Nephron progenitor cell (in vitro differentiated cells): Measurements from ENCODE around the gene DPP10.

Experiments used
- DNase-seq: peaks from one replicate; pipeline ENCODE4 v3.0.0; 2021
- H3K27ac Mint-ChIP-seq: 2 replicates; pipeline ENCODE4 v1.8.0; 2021; ENCODE audit warnings: mild to moderate bottlenecking, moderate library complexity, mixed read lengths
- H3K27me3 Mint-ChIP-seq: 2 replicates; pipeline ENCODE4 v1.8.0; 2021; ENCODE audit warnings: mild to moderate bottlenecking, low read depth, mixed read lengths; ENCODE audit not compliant: poor library complexity
- H3K36me3 Mint-ChIP-seq: 2 replicates; pipeline ENCODE4 v1.8.0; 2021; ENCODE audit warnings: low read depth, mixed read lengths
- H3K4me1 Mint-ChIP-seq: 2 replicates; pipeline ENCODE4 v1.8.0; 2021; ENCODE audit warnings: mixed read lengths
- H3K4me3 Mint-ChIP-seq: 2 replicates; pipeline ENCODE4 v1.8.0; 2021; ENCODE audit warnings: mild to moderate bottlenecking, moderate library complexity, mixed read lengths
- H3K9me3 Mint-ChIP-seq: 2 replicates; pipeline ENCODE4 v1.8.0; 2021; ENCODE audit warnings: mild to moderate bottlenecking, moderate library complexity, mixed read lengths
- TF ChIP-seq, protein P1 (sequence below): fragments of 200-600 bp; sonication (generic); IDR thresholded peaks from 2 replicates; pipeline ENCODE4 v1.5.0; 2021; ENCODE audit warnings: antibody characterized with exemption

DPP10 gene

DNA sequence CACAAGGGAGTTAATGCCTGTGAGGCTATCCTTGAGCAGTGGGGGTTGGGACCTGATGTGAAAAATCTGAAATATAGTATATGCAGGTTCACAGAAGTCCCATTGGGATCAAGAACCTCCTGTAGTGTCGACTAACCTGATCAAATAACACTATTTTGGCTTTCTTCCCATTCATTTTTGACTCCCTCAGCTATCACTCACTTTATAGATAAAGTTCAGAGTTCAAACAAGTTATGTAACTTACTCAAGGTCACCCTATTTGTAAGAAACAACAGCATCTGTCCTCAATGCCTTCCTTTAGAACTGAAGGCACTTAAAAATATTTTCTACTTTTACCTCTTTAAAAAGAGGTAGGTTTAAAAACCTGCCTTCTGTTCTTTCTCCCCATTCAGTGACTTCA, 341.6 kb downstream of the DPP10 start:
- Mint-ChIP-seq H3K9me3 (no peaks in the 10 kb centered on the region), H3K27ac (no peak overlapping the region), H3K4me3 (no peak overlapping the region), H3K27me3 (no peaks in the 10 kb centered on the region), H3K4me1 (peaks cover 9% of the 10 kb centered on the region), H3K36me3 (no peaks in the 10 kb centered on the region)
- DNase-seq: no peak
- TF ChIP-seq, protein P1, sequence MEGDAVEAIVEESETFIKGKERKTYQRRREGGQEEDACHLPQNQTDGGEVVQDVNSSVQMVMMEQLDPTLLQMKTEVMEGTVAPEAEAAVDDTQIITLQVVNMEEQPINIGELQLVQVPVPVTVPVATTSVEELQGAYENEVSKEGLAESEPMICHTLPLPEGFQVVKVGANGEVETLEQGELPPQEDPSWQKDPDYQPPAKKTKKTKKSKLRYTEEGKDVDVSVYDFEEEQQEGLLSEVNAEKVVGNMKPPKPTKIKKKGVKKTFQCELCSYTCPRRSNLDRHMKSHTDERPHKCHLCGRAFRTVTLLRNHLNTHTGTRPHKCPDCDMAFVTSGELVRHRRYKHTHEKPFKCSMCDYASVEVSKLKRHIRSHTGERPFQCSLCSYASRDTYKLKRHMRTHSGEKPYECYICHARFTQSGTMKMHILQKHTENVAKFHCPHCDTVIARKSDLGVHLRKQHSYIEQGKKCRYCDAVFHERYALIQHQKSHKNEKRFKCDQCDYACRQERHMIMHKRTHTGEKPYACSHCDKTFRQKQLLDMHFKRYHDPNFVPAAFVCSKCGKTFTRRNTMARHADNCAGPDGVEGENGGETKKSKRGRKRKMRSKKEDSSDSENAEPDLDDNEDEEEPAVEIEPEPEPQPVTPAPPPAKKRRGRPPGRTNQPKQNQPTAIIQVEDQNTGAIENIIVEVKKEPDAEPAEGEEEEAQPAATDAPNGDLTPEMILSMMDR: no peak

DNA sequence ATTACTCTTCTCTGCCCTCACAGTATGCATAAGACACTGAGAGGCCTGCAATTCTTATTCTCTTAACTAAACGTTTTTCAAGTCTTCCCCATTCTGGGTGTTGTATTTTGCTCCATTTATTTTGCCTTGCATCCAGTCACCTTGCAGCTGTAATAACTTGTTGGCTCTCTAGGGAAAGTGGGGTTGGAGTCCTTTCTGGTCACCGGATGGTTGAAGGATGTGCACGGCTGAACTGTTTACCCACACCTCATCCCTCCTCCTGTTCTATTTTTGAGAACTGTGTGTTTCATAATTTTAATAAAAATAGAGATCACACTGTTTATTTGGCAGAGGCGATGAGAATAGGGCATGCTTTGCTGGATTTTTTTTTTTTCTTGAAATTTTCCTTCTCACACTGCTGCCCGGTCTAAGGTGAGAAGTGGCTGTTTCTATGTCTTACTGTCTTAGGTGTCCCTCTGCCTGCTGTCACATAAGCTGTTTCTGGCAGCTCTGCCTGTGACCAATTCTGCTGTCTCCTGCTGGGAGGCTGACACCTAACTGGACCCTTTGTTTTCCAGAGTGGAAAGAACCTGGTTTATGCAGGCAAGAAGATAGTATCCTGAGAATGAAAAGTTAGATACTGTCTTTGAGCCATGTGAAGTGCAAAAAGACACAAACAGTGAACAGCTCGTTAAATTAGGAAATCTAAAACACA, 342.6 kb downstream of the DPP10 start:
- Mint-ChIP-seq H3K9me3 (no peaks in the 10 kb centered on the region), H3K36me3 (no peaks in the 10 kb centered on the region), H3K4me3 (no peak overlapping the region), H3K27me3 (no peaks in the 10 kb centered on the region), H3K4me1 (peaks cover 9% of the 10 kb centered on the region), H3K27ac (no peak overlapping the region)
- TF ChIP-seq, protein P1: no peak
- DNase-seq: no peak

DNA sequence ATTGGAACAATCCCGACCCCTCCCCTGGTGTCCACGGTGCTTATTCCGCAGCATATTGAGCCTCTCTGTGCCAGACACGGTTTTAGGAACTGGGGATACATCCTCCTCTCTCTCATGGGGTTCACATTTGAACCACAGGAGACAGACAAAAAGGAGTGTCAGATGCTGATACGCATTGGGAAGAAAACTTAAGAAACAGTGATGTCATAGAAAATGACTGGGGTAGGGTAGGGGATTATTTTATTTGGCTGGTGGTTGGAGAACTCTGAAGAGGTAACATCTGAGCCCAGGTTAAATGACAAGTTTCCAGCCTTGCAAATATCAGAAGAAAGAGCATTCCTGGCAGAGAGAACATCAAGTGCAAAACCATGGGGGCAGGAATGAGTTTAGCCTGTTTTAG, 344.5 kb downstream of the DPP10 start:
- H3K4me3 Mint-ChIP-seq: no peak overlapping the region
- TF ChIP-seq, protein P1: no peak
- H3K4me1 Mint-ChIP-seq: peaks cover 9% of the 10 kb centered on the region
- no peaks in the 10 kb centered on the region for H3K36me3 Mint-ChIP-seq
- H3K27ac Mint-ChIP-seq: no peak overlapping the region
- H3K9me3 Mint-ChIP-seq: no peaks in the 10 kb centered on the region
- no peak for DNase-seq
- no peaks in the 10 kb centered on the region for H3K27me3 Mint-ChIP-seq

DNA sequence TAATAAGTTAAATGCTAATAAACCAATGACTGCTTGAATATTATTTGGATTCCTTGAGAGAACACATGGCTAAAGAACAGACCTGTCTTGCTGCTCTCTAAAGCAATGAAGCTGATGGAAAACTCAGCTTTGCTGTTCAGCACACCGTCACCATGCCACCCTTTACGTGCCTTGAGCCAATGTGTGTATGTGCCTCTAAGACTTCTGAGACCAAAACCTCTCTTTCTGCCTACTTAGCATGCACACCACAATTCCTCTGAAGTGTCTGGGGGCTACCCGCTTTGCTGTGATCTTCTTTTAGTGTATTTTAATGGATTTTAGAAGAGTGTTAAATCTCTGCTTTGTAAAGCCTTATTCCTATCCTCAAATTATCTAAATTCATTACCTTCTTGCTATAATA, 345.0 kb downstream of the DPP10 start:
- TF ChIP-seq, protein P1: no peak
- Mint-ChIP-seq H3K4me3 (no peak overlapping the region), H3K9me3 (no peaks in the 10 kb centered on the region), H3K4me1 (peaks cover 9% of the 10 kb centered on the region), H3K27ac (no peak overlapping the region), H3K36me3 (no peaks in the 10 kb centered on the region), H3K27me3 (no peaks in the 10 kb centered on the region)
- no peak for DNase-seq

DNA sequence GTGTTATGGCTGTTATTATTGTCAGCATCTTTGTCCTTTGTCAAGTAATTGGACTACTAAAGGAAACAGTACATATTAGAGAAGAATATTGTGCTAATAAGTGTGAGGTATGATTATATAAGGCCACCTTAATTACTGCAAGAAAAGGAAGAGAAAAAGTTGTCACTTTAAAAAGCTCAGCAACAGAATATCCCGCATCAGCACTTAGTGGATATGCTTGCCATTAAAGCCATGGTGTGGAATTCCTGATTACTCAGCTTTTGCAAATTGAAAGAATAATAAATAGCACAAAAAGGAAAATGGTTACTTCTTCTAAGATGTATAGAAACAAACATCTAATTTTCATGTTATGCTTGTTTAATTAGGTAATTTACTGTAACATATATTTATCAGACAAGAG, 347.5 kb downstream of the DPP10 start:
- no peak overlapping the region for H3K27ac Mint-ChIP-seq
- H3K9me3 Mint-ChIP-seq: no peaks in the 10 kb centered on the region
- H3K4me1 Mint-ChIP-seq: peaks cover 5% of the 10 kb centered on the region
- no peak overlapping the region for H3K4me3 Mint-ChIP-seq
- no peaks in the 10 kb centered on the region for H3K36me3 Mint-ChIP-seq
- H3K27me3 Mint-ChIP-seq: no peaks in the 10 kb centered on the region
- TF ChIP-seq, protein P1: no peak
- no peak for DNase-seq

DNA sequence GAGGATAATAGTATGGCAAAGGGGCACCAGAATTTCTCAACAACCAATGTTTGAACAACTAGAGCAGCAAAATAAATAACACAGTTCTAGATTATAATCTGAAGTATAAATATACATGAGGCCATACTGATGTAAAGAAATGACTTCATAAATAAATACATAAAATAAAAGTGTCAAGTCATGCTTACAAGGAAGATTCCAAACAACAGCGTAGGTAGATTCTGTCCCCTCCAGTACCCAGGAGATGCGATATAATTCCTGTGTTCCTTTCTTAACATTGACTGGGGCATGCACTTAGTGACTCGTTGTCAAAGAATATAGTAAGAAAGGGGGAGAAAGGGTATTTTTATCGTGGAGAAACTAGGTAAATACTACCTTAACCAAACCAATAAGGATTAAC, 355.1 kb downstream of the DPP10 start:
- peaks cover 4% of the 10 kb centered on the region for H3K27me3 Mint-ChIP-seq
- H3K9me3 Mint-ChIP-seq: no peaks in the 10 kb centered on the region
- TF ChIP-seq, protein P1: no peak

More for the DNA sequence above, 355.1 kb downstream of the DPP10 start:
- Mint-ChIP-seq H3K4me3 (no peak overlapping the region), H3K36me3 (no peaks in the 10 kb centered on the region), H3K27ac (no peak overlapping the region), H3K4me1 (no peaks in the 10 kb centered on the region)
- no peak for DNase-seq
